GM12878 (cell line): ENCODE results near the gene MYL11. TPM values are rescaled to one million over a fixed set of nuclear protein-coding genes. Genes with fewer than 3 reads are reported as not detected.

Source experiments
- ATAC-seq: fragments of 200-7000 bp; cut with Tn5 transposase; 3 replicates; pipeline ENCODE4 v1.9.1; 2020; ENCODE audit warnings: mild to moderate bottlenecking, moderate library complexity
- BruUV-seq: library from RNA; stranded (reverse); fragments of 400-500 nt; replicated peaks from 2 replicates; lab custom pipeline; 2021; lab: Mats Ljungman, UMichigan
- CTCF ChIA-PET: fragments of 300-600 bp; sonication (Branson Sonifier 250); formaldehyde crosslinking; extraction: SDS; loops from one replicate; lab custom pipeline; 2021; ENCODE audit warnings: inconsistent platforms; lab: Yijun Ruan, JAX
- POLR2A ChIA-PET: fragments of 350-600 bp; formaldehyde crosslinking; extraction: SDS; loops from one replicate; lab custom pipeline; 2021; ENCODE audit warnings: inconsistent platforms; lab: Charles Lee
- RAD21 ChIA-PET: fragments of 300-600 bp; sonication (Branson Sonifier 250); formaldehyde crosslinking; loops from one replicate; lab custom pipeline; 2023; ENCODE audit warnings: antibody characterized with exemption; ENCODE audit not compliant: unreplicated experiment; lab: Charles Lee
- SMC1A ChIA-PET: fragments of 300-600 bp; sonication (Branson Sonifier 250); formaldehyde crosslinking; loops from one replicate; lab custom pipeline; 2023; ENCODE audit not compliant: unreplicated experiment, uncharacterized antibody; lab: Charles Lee
- DNase-seq: peaks from one replicate; pipeline ENCODE4 v3.0.0-alpha.2; 2011; ENCODE audit warnings: low read depth, low spot score
- FAIRE-seq: peaks from 3 replicates; lab custom pipeline; 2011; peaks lifted over from hg19 to GRCh38; lab: Jason Lieb, UNC
- H2AFZ ChIP-seq: 2 replicates; pipeline ENCODE4 v1.6.0; 2011; ENCODE audit warnings: low read depth, low read length, control low read depth; ENCODE audit not compliant: control insufficient read depth
- H3K27ac ChIP-seq: 2 replicates; pipeline ENCODE4 v1.5.1; 2011; ENCODE audit warnings: control low read depth; ENCODE audit not compliant: control insufficient read depth, insufficient read depth
- H3K27me3 ChIP-seq, 2 experiments: replicated peaks in 1 of 2; 2 replicates each; pipeline versions ENCODE4 v1.6.0 to v1.6.1; 2011; ENCODE audit warnings: low read length in 1 of 2; ENCODE audit not compliant: control insufficient read depth in 2 of 2, insufficient read depth in 2 of 2
- H3K36me3 ChIP-seq, 2 experiments: 2 replicates each; pipeline ENCODE4 v1.5.1; 2011; ENCODE audit warnings: low read length in 1 of 2; ENCODE audit not compliant: control insufficient read depth in 2 of 2, insufficient read depth in 2 of 2
- H3K4me1 ChIP-seq: 2 replicates; pipeline ENCODE4 v1.6.1; 2011; ENCODE audit warnings: mild to moderate bottlenecking, low read length, moderate library complexity, mixed read lengths; ENCODE audit not compliant: control insufficient read depth, insufficient read depth
- H3K4me2 ChIP-seq: 2 replicates; pipeline ENCODE4 v1.6.0; 2011; ENCODE audit warnings: control low read depth; ENCODE audit not compliant: control insufficient read depth, insufficient read depth
- H3K4me3 ChIP-seq: fragments of 200-600 bp; sonication (generic); 2 replicates; pipeline ENCODE4 v1.5.1; 2016
- H3K79me2 ChIP-seq: 2 replicates; pipeline ENCODE4 v1.6.0; 2011; ENCODE audit warnings: low read length; ENCODE audit not compliant: control insufficient read depth, insufficient read depth
- H3K9ac ChIP-seq: 2 replicates; pipeline ENCODE4 v1.8.0; 2011; ENCODE audit warnings: low read length, control low read depth, mixed read lengths; ENCODE audit not compliant: control insufficient read depth, insufficient read depth
- H3K9me3 ChIP-seq: replicated peaks from 3 replicates; pipeline ENCODE4 v1.5.1; 2011; ENCODE audit warnings: mild to moderate bottlenecking, low read length; ENCODE audit not compliant: control insufficient read depth, insufficient read depth
- H4K20me1 ChIP-seq: 2 replicates; pipeline ENCODE4 v1.6.0; 2011; ENCODE audit not compliant: control insufficient read depth, insufficient read depth
- CHD2 ChIP-seq: IDR thresholded peaks from 2 replicates; pipeline ENCODE4 v1.6.1; 2011; ENCODE audit warnings: low read depth, low read length, improper control_type of control experiment, borderline replicate concordance
- CREM ChIP-seq: IDR thresholded peaks from 2 replicates; pipeline ENCODE4 v1.6.1; 2014; ENCODE audit warnings: antibody characterized with exemption, low read depth
- IKZF2 ChIP-seq, 2 experiments: fragments of 450-650 bp; IDR thresholded peaks; 2 replicates each; pipeline ENCODE4 v1.6.1; 2017; ENCODE audit warnings: mild to moderate bottlenecking in 2 of 2, moderate library complexity in 2 of 2
- RFX5 ChIP-seq: IDR thresholded peaks from 2 replicates; pipeline ENCODE4 v1.6.1; 2011; ENCODE audit warnings: low read depth, low read length, improper control_type of control experiment
- TCF3 ChIP-seq: IDR thresholded peaks from 2 replicates; pipeline ENCODE4 v1.6.1; 2012; ENCODE audit warnings: low read depth, mild to moderate bottlenecking, low read length, borderline replicate concordance; ENCODE audit not compliant: insufficient read depth
- WGBS: methylation state at CpG from one replicate; pipeline ENCODE4 v1.1.6; 2016; ENCODE audit warnings: low lambda C conversion rate; ENCODE audit not compliant: insufficient replicate concordance, insufficient coverage; ENCODE audit errors: missing lambda C conversion rate; 5-methylcytosine and 5-hydroxymethylcytosine counted together
- in situ Hi-C: fragments of 300-500 bp; cut with MboI; formaldehyde crosslinking; loops from 9 replicates; pipeline ENCODE4 v1.14.3; 2018; ENCODE audit warnings: mixed read lengths
- intact Hi-C: fragments of 100-400 bp; cut with micrococcal nuclease; formaldehyde crosslinking; loops from one replicate; pipeline ENCODE4 v1.14.2; 2022; ENCODE audit not compliant: unreplicated experiment
- polyA plus RNA-seq, 11 experiments: library from polyadenylated mRNA; depleted of rRNA in 4 of 11; unstranded in 6 of 11; stranded (reverse) in 5 of 11; fragments of >200 nt; fragmentation: Nextera tagmentation in 4 of 11; fragmentation: Illumina TruSeq in 1 of 11; extraction: Ambion mirVana in 4 of 11; extraction: Trizol in 1 of 11; gene quantifications; 1 replicate in 1 of 11; 2 replicates in 10 of 11; pipeline versions ENCODE4 v1.2.1 to v1.2.3, GENCODE V29; 2011 to 2016; ENCODE audit warnings: inconsistent platforms in 2 of 11, missing spikeins in 2 of 11, low read depth in 1 of 11
- total RNA-seq, 4 experiments: library from RNA; depleted of rRNA in 3 of 4; stranded (reverse); fragments of >200 nt in 3 of 4; fragmentation: Illumina TruSeq in 1 of 4; extraction: Trizol in 1 of 4; gene quantifications; 2 replicates each; pipeline versions ENCODE4 v1.2.1 to v1.2.3, GENCODE V29; 2013 to 2021

The MYL11 gene
- total and polyA plus RNA-seq, 10 of the 15 experiments (the other 5 are each of a cell fraction or from before 2014, with no cell fraction given): 0.19 to 1.2 (median 0.61) TPM; not detected in 5

DNA sequence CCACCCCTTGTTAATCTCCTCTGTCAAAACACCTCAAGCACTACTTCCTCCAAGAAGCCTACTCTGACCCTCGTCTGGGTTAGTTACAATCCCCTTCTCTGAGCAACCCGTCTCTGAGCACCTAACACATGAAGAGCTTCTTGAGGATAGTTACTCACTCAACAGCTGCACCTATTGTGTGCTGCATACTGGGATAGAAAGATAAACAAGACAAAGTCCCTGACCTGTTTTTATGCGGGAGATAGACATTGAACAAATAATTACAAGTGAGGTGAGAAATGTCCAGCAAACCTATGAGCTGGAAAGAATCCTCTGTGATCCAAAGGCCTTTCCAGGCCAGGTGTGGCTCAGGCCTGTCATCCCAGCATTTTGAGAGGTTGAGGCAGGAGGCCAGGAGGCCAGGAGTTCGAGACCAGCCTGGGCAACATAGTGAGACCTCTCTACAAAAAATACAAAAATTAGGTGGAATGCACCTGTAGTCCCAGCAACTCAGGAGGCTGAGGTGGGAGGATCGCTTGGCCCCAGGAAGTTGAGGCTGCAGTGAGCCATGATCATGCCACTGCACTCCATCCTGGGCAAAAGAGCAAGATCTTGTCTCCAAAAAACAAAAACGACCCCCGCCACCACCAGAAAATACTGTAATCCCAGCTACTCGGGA, 27.3 kb downstream of the MYL11 start (continued):
- TF ChIP-seq TCF3: no peak
- TF ChIP-seq RFX5: no peak
- TF ChIP-seq, all 136 proteins: peak for 0

DNA sequence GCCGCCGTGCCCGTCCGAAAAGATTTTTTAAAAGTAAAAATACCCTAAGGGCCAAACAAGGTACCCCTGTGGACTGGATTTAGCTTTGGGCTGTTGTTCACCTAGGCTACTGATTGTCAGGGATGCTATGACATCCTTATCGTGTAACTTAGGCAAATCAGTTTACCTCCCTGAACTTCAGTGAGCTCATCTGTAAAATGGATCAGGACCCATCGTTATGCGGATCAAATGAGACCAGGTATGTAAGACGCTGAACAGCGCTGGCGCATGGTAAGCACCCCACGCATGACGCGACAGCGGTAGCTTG, 32.1 kb downstream of the MYL11 start:
- TF ChIP-seq CHD2 (no peak), IKZF2 (IDR thresholded peaks at IDR 0.05) (0 out of 4 replicates have a peak, but pooled peaks of 1 of the 2 experiments have one; percentile 49), CREM (peak; percentile 8; the same call in 1 of the 2 replicates)
- BruUV-seq: no TSS peak
- in situ Hi-C loops: loop anchor here (5.0 kb wide), 1 partner anchor 314 kb away; the partner anchor contains the start of gene TBX6
- Histone ChIP-seq H3K79me2 (no peaks in the 10 kb centered on the region; the same call in 1 of the 2 replicates), H3K36me3 (peaks cover 0 to 2% of the 10 kb centered on the region in 2 experiments; a peak in 1 of 4 replicates), H2AFZ (peak overlapping the region; percentile 55), H3K4me2 (peak overlapping the region; percentile 19), H4K20me1 (no peaks in the 10 kb centered on the region), H3K9me3 (no peaks in the 10 kb centered on the region), H3K4me1 (peaks cover 14% of the 10 kb centered on the region), H3K27ac (no peak overlapping the region), H3K9ac (peak overlapping the region; percentile 0; the same call in 1 of the 2 replicates), H3K27me3 (no peaks in the 10 kb centered on the region; a peak in 1 of 4 replicates), H3K4me3 (peak overlapping the region; percentile 83)
- 21% methylated on average over 14 of the region's 14 CpGs for WGBS
- SMC1A ChIA-PET: interaction anchor here (0.6 to 3.4 kb wide), 7 partner anchors 11 to 191 kb away, joined by 3 to 15 read pairs (median 5); partner anchors contain the start of genes DCTPP1, SEPTIN1 and ZNF48
- intact Hi-C loops: loop anchor here (5.0 kb wide), 1 partner anchor 314 kb away; the partner anchor contains the start of gene TBX6
- ATAC-seq: peak; percentile 9
- POLR2A ChIA-PET: interaction anchor here (0.6 to 2.4 kb wide), 7 partner anchors 9 to 315 kb away, joined by 3 to 12 read pairs (median 6); partner anchors contain the start of genes SEPTIN1, TBX6 and ZNF48
- CTCF ChIA-PET: interaction anchor here (0.6 to 8.1 kb wide), 11 partner anchors 12 to 315 kb away, joined by 3 to 70 read pairs (median 4); partner anchors contain the start of genes DCTPP1, SEPTIN1, TBC1D10B and TBX6
- DNase-seq: no peak
- no peak for FAIRE-seq
- RAD21 ChIA-PET: interaction anchor here (0.5 to 4.4 kb wide), 11 partner anchors 11 to 315 kb away, joined by 3 to 33 read pairs (median 7); partner anchors contain the start of genes DCTPP1, SEPTIN1, TBC1D10B and TBX6
